GM21723 (cell line): ENCODE data around the gene PEAR1.

Experiments
- ATAC-seq: cut with Tn5 transposase; IDR thresholded peaks from one replicate; pipeline ENCODE4 v1.9.1; 2021; ENCODE audit warnings: mild to moderate bottlenecking, moderate library complexity; ENCODE audit not compliant: unreplicated experiment

Gene PEAR1

GRCh38 chr1:156860113-156860627 is 33.3 kb upstream of the PEAR1 start:
- no peak for ATAC-seq

GRCh38 chr1:156860628-156861423 is 32.7 kb upstream of the PEAR1 start, which contains the start of gene NTRK1:
TSS of gene NTRK1 (plus strand) at chr1:156860865. CDS start at chr1:156860935, 70 bp downstream.
- ATAC-seq, result no peak

- no peak for ATAC-seq
Measured at GRCh38 chr1:156862584-156862983, 30.9 kb upstream of the PEAR1 start.

GRCh38 chr1:156862997-156863599 is 30.4 kb upstream of the PEAR1 start:
- no peak for ATAC-seq

GRCh38 chr1:156863631-156864030 is 29.9 kb upstream of the PEAR1 start:
- ATAC-seq, result no peak

- ATAC-seq, result no peak
Measured at GRCh38 chr1:156864796-156865195, 28.7 kb upstream of the PEAR1 start.

- no peak for ATAC-seq
Measured at GRCh38 chr1:156865258-156865657, 28.3 kb upstream of the PEAR1 start.

GRCh38 chr1:156865865-156866248 is 27.7 kb upstream of the PEAR1 start:
- ATAC-seq, result no peak

GRCh38 chr1:156866249-156866909 is 27.1 kb upstream of the PEAR1 start:
- ATAC-seq, result no peak

GRCh38 chr1:156868341-156868740 is 25.2 kb upstream of the PEAR1 start:
- no peak for ATAC-seq

GRCh38 chr1:156869455-156869854 is 24.1 kb upstream of the PEAR1 start:
- ATAC-seq, result no peak

- ATAC-seq, result no peak
Measured at GRCh38 chr1:156873659-156874058, 19.9 kb upstream of the PEAR1 start.

GRCh38 chr1:156874142-156874541 is 19.4 kb upstream of the PEAR1 start:
- ATAC-seq, result no peak

GRCh38 chr1:156874572-156875340 is 18.8 kb upstream of the PEAR1 start:
- ATAC-seq, result no peak

GRCh38 chr1:156875341-156875615 is 18.2 kb upstream of the PEAR1 start:
- no peak for ATAC-seq

GRCh38 chr1:156876281-156876680 is 17.2 kb upstream of the PEAR1 start:
- ATAC-seq, result no peak

- ATAC-seq, result no peak
Measured at GRCh38 chr1:156877433-156878170, 15.9 kb upstream of the PEAR1 start.

GRCh38 chr1:156879876-156880275 is 13.6 kb upstream of the PEAR1 start:
- no peak for ATAC-seq

GRCh38 chr1:156880473-156880872 is 13.0 kb upstream of the PEAR1 start:
- ATAC-seq, result no peak

GRCh38 chr1:156881101-156881500 is 12.4 kb upstream of the PEAR1 start:
- no peak for ATAC-seq

GRCh38 chr1:156881663-156882062 is 11.9 kb upstream of the PEAR1 start:
- ATAC-seq, result no peak
